Measurements from ENCODE around the gene IP6K3.

Gene IP6K3

DNA sequence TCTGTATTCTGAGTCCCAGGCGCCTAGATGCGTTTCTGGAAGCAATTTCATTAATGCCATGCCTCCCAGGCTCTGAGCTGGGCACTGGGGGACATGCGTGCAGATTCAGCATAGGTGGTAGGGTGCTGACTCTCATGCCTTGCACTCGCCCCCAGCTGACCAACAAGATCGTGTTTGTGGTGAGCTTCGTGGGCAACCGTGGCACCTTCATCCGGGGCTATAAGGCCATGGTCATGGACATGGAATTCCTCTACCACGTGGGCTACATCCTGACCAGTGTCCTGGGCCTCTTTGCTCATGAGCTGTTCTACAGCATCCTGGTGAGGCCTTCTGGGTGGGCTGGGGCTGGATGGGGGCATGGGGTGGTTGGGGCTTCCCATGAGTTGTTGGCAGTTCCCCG is 56.8 kb downstream of the IP6K3 start:
- in situ Hi-C loops (cut with MboI; ENCODE audit: low pct_unique_long_range_greater_than_20kb, low sequenced_read_pairs, unreplicated experiment) = no loop called here
- no peak for TF ChIP-seq CTCF (IDR thresholded peaks at IDR 0.05; ENCODE audit: extremely low read depth, insufficient read depth, missing control alignments)
- no peak for DNase-seq (ENCODE audit: low spot score)

GRCh38 chr6:33689148-33689494 is 57.6 kb downstream of the IP6K3 start:
- DNase-seq (ENCODE audit: low spot score) = no peak
- in situ Hi-C loops (cut with MboI; ENCODE audit: low pct_unique_long_range_greater_than_20kb, low sequenced_read_pairs, unreplicated experiment) = no loop called here
- TF ChIP-seq CTCF (IDR thresholded peaks at IDR 0.05; ENCODE audit: extremely low read depth, insufficient read depth, missing control alignments) = no peak

DNA sequence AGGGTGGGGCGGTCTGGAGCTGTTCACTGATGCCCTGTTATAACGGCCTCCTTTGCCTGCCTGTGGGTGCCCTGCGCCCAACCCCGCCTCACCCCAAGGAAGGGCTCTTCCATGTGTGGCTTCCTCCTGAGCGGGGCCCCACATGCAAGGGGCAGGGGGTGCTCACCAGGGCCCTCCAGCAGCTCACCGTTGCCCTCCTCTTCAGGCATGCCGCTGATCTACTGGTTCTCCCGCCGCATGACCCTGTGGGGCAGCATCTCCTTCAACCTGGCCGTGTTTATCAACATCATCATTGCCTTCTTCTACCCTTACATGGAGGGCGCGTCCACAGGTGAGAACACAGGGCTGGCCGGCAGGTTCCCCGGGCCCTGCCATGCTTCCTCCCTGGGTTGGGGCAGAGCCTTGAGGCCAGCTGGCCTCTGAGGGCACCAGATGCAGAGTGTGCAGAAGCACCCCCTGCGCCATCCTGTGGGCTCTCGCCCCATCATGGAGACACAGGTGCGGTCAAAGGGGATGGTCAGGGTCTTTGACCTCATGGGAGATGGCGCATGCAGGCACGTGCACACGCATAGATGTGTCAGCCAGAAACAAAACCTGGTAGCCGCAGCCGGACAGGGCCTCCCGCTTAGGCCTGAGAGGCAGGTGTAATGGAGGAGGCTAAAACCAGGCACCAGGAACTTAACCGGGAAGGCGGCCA is 58.1 kb downstream of the IP6K3 start:
- TF ChIP-seq CTCF (IDR thresholded peaks at IDR 0.05; ENCODE audit: extremely low read depth, insufficient read depth, missing control alignments) = no peak
- DNase-seq (ENCODE audit: low spot score) = no peak
- in situ Hi-C loops (cut with MboI; ENCODE audit: low pct_unique_long_range_greater_than_20kb, low sequenced_read_pairs, unreplicated experiment) = no loop called here

GRCh38 chr6:33688006-33688405 is 58.7 kb downstream of the IP6K3 start:
- DNase-seq (ENCODE audit: low spot score) = no peak
- in situ Hi-C loops (cut with MboI; ENCODE audit: low pct_unique_long_range_greater_than_20kb, low sequenced_read_pairs, unreplicated experiment) = no loop called here
- no peak for TF ChIP-seq CTCF (IDR thresholded peaks at IDR 0.05; ENCODE audit: extremely low read depth, insufficient read depth, missing control alignments)

GRCh38 chr6:33686981-33687975 is 59.4 kb downstream of the IP6K3 start:
- in situ Hi-C loops (cut with MboI; ENCODE audit: low pct_unique_long_range_greater_than_20kb, low sequenced_read_pairs, unreplicated experiment) = no loop called here
- no peak for TF ChIP-seq CTCF (IDR thresholded peaks at IDR 0.05; ENCODE audit: extremely low read depth, insufficient read depth, missing control alignments)
- DNase-seq (ENCODE audit: low spot score) = no peak

GRCh38 chr6:33686225-33686924 is 60.3 kb downstream of the IP6K3 start:
- TF ChIP-seq CTCF (IDR thresholded peaks at IDR 0.05; ENCODE audit: extremely low read depth, insufficient read depth, missing control alignments) = no peak
- in situ Hi-C loops (cut with MboI; ENCODE audit: low pct_unique_long_range_greater_than_20kb, low sequenced_read_pairs, unreplicated experiment) = no loop called here

More at GRCh38 chr6:33686225-33686924, 60.3 kb downstream of the IP6K3 start:
- no peak for DNase-seq (ENCODE audit: low spot score)

All from GM13977 (cell line).